Gastrocnemius medialis (tissue), 4 donors: ENCODE data around the gene DCAF11. TPM values are rescaled to one million over a fixed set of nuclear protein-coding genes. Genes with fewer than 3 reads are reported as not detected.
A peak's percentile ranks its signal among the peaks of the same experiment; 100 is the strongest.

Experiments used
- ATAC-seq, 2 donors: fragments of 150-250 bp; one replicate each; pipeline ENCODE4 v1.9.1; 2016
- DNase-seq, 2 donors: peaks; one replicate each; pipeline ENCODE4 v3.0.0-alpha.2; 2019
- H3K27ac ChIP-seq, 4 donors: fragments of 200-600 bp; sonication (generic); 1 replicate in 1 of 4; 2 replicates in 3 of 4; pipeline ENCODE4 v1.5.1; 2016 to 2018; ENCODE audit warnings: mild to moderate bottlenecking in 2 of 4, moderate library complexity in 1 of 4
- H3K27me3 ChIP-seq, 3 donors: fragments of 200-600 bp; sonication (generic) in 2 of 3; 1 replicate in 1 of 3; 2 replicates in 2 of 3; pipeline versions ENCODE4 v1.5.1 to v1.6.0; 2016 to 2019; ENCODE audit warnings: mild to moderate bottlenecking in 1 of 3, moderate library complexity in 1 of 3
- H3K36me3 ChIP-seq, 2 donors: fragments of 200-600 bp; sonication (generic) in 1 of 2; one replicate each; pipeline ENCODE4 v1.5.1; 2017 to 2018
- H3K4me1 ChIP-seq, 2 donors: fragments of 200-600 bp; sonication (generic) in 1 of 2; one replicate each; pipeline ENCODE4 v1.5.1; 2016 to 2017; ENCODE audit warnings: mild to moderate bottlenecking in 2 of 2
- H3K4me3 ChIP-seq, 4 donors: fragments of 200-600 bp; sonication (generic) in 3 of 4; 1 replicate in 1 of 4; 2 replicates in 3 of 4; pipeline ENCODE4 v1.5.1; 2016 to 2019; ENCODE audit warnings: mild to moderate bottlenecking in 2 of 4
- H3K9me3 ChIP-seq, 3 donors: fragments of 200-600 bp; sonication (generic) in 2 of 3; 1 replicate in 1 of 3; 2 replicates in 2 of 3; pipeline ENCODE4 v1.5.1; 2016 to 2019
- CTCF ChIP-seq, 5 experiments: fragments of 450-650 bp in 3 of 5; fragments of 200-600 bp in 2 of 5; sonication (generic) in 2 of 5; IDR thresholded peaks in 4 of 5; conservative IDR thresholded peaks in 1 of 5; 1 replicate in 4 of 5; 2 replicates in 1 of 5; pipeline ENCODE4 v1.5.1; 2016 to 2019; ENCODE audit warnings: antibody characterized with exemption in 5 of 5, mild to moderate bottlenecking in 3 of 5, moderate library complexity in 3 of 5
- POLR2A ChIP-seq, 2 donors: fragments of 450-650 bp; IDR thresholded peaks; one replicate each; pipeline ENCODE4 v1.6.1; 2017; ENCODE audit warnings: antibody characterized with exemption in 2 of 2, mild to moderate bottlenecking in 2 of 2, moderate library complexity in 2 of 2
- in situ Hi-C, 4 donors: fragments of 200-750 bp; cut with MboI; loops; one replicate each; pipeline versions ENCODE4 v1.15.0 to v1.8.0; 2017; ENCODE audit warnings: low sequenced_read_pairs in 4 of 4
- intact Hi-C: fragments of 100-400 bp; cut with DNase I; formaldehyde crosslinking; loops from one replicate; pipeline ENCODE4 v1.15.1; 2023; ENCODE audit warnings: low total_unique reads
- total RNA-seq, 4 donors: library from RNA; depleted of rRNA; stranded (reverse); fragments of >200 nt; gene quantifications; one replicate each; pipeline versions ENCODE4 v1.1.0 to v1.2.3, GENCODE V29; 2016

The DCAF11 gene
- total RNA-seq, 4 donors from 2014 or later: 52.4 to 113 (median 88.7) TPM

DNA sequence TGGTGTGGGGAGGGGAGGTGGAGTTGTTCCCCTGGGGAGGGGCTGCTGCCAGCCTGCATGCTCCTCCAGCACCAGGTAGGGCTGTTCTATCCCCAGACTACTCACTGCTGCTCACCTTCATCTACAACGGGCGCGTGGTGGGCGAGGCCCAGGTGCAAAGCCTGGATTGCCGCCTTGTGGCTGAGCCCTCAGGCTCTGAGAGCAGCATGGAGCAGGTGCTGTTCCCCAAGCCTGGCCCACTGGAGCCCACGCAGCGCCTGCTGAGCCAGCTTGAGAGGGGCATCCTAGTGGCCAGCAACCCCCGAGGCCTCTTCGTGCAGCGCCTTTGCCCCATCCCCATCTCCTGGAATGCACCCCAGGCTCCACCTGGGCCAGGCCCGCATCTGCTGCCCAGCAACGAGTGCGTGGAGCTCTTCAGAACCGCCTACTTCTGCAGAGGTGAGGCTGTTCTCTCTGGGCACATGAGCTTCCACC lies 50.0 kb downstream of the DCAF11 start:
- no peaks in the 10 kb centered on the region for H3K9me3 ChIP-seq
- no peak for DNase-seq
- ATAC-seq: no peak
- peaks cover 23 to 30% of the 10 kb centered on the region in 2 donors for H3K4me1 ChIP-seq
- intact Hi-C loops: loop anchor here (10.0 kb wide), 1 partner anchor 130 kb away; the partner anchor contains the start of genes DHRS1 and NOP9
- no peak overlapping the region for H3K27ac ChIP-seq
- TF ChIP-seq POLR2A (IDR thresholded peaks at IDR 0.05) (no peak), CTCF (IDR thresholded peaks at IDR 0.05 in 4 of 5, conservative IDR thresholded peaks at IDR 0.05 in 1 of 5) (no peak)
- no peak overlapping the region for H3K4me3 ChIP-seq
- H3K27me3 ChIP-seq: peaks cover 0 to 2% (median 0%) of the 10 kb centered on the region in 3 donors
- peaks cover 0 to 52% of the 10 kb centered on the region in 2 donors for H3K36me3 ChIP-seq
- in situ Hi-C loops: loop anchor here in 1 of 4 donors (5.0 kb wide), 1 partner anchor 107 kb away; no protein-coding TSS in a partner anchor

DNA sequence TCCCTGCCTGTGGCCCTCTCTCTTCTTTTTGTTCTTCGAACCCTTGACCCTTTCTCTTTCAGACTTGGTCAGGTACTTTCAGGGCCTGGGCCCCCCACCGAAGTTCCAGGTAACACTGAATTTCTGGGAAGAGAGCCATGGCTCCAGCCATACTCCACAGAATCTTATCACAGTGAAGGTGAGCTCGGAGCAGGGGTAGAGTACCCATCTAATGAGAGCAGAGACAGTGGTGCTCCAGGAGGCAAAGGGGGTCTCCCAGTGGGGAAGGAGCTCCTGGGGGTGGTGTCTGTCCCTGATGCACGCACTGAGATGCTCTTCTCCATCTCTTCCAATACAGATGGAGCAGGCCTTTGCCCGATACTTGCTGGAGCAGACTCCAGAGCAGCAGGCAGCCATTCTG lies 51.2 kb downstream of the DCAF11 start:
- no peak overlapping the region for H3K4me3 ChIP-seq
- TF ChIP-seq POLR2A (IDR thresholded peaks at IDR 0.05) (no peak), CTCF (IDR thresholded peaks at IDR 0.05 in 4 of 5, conservative IDR thresholded peaks at IDR 0.05 in 1 of 5) (no peak)
- ATAC-seq: no peak
- H3K4me1 ChIP-seq: peaks cover 23 to 26% of the 10 kb centered on the region in 2 donors
- in situ Hi-C loops (no loop called here), intact Hi-C loops (loop anchor here (10.0 kb wide), 1 partner anchor 129 kb away; the partner anchor contains the start of genes DHRS1 and NOP9)
- no peak for DNase-seq
- H3K27ac ChIP-seq: no peak overlapping the region
- H3K27me3 ChIP-seq: peaks cover 0 to 7% (median 2%) of the 10 kb centered on the region in 3 donors
- H3K9me3 ChIP-seq: no peaks in the 10 kb centered on the region
- H3K36me3 ChIP-seq: peaks cover 0 to 41% of the 10 kb centered on the region in 2 donors

- intact Hi-C loops: loop anchor here (10.0 kb wide), 1 partner anchor 127 kb away; the partner anchor contains the start of genes DHRS1 and NOP9
- ATAC-seq (no peak), DNase-seq (no peak)
- peaks cover 9 to 21% (median 14%) of the 10 kb centered on the region in 3 donors for H3K27me3 ChIP-seq
- no peak for TF ChIP-seq POLR2A (IDR thresholded peaks at IDR 0.05)
- TF ChIP-seq CTCF (IDR thresholded peaks at IDR 0.05 in 4 of 5, conservative IDR thresholded peaks at IDR 0.05 in 1 of 5): no peak
- in situ Hi-C loops: no loop called here
- peaks cover 0 to 38% of the 10 kb centered on the region in 2 donors for H3K36me3 ChIP-seq
- H3K4me3 ChIP-seq: no peak overlapping the region
- no peaks in the 10 kb centered on the region for H3K9me3 ChIP-seq
- H3K4me1 ChIP-seq: peaks cover 13% of the 10 kb centered on the region in 2 donors
- no peak overlapping the region for H3K27ac ChIP-seq
Measured at GRCh38 chr14:24167469-24168114, 53.0 kb downstream of the DCAF11 start.

- Histone ChIP-seq H3K27me3 (peaks cover 9 to 21% (median 15%) of the 10 kb centered on the region in 3 donors), H3K9me3 (no peaks in the 10 kb centered on the region), H3K4me1 (peaks cover 4 to 5% of the 10 kb centered on the region in 2 donors), H3K36me3 (no peaks in the 10 kb centered on the region), H3K27ac (no peak within 1 kb of the TSS), H3K4me3 (peak within 1 kb of the TSS in 1 of 4 donors; percentile 21)
- ATAC-seq (peak in 1 of 2 donors; percentile 44), DNase-seq (peak in 1 of 2 donors; percentile 32)
- TF ChIP-seq CTCF (IDR thresholded peaks at IDR 0.05 in 4 of 5, conservative IDR thresholded peaks at IDR 0.05 in 1 of 5) (no peak), POLR2A (IDR thresholded peaks at IDR 0.05) (no peak)
- in situ Hi-C loops (no loop called here), intact Hi-C loops (no loop called here)
Measured at GRCh38 chr14:24171422-24172260, 57.1 kb downstream of the DCAF11 start, which contains the start of gene REC8. Gene REC8 (plus strand): TSS chr14:24172080. CDS start chr14:24172553, 473 bp downstream.
